Progenitor cell of endocrine pancreas (in vitro differentiated cells): Measurements from ENCODE around the gene PSMD11. TPM values are rescaled to one million over a fixed set of nuclear protein-coding genes. Genes with fewer than 3 reads are reported as not detected.

Experiments
- DNase-seq: peaks from one replicate; pipeline ENCODE4 v3.0.0; 2021; ENCODE audit warnings: low spot score; ENCODE audit not compliant: unreplicated experiment
- H3K27ac Mint-ChIP-seq: 2 replicates; pipeline ENCODE4 v1.8.0; 2021; ENCODE audit warnings: mild to moderate bottlenecking, moderate library complexity, mixed read lengths
- H3K27me3 Mint-ChIP-seq: 2 replicates; pipeline ENCODE4 v1.8.0; 2021; ENCODE audit warnings: mixed read lengths
- H3K36me3 Mint-ChIP-seq: 2 replicates; pipeline ENCODE4 v1.8.0; 2022; ENCODE audit warnings: mixed read lengths; ENCODE audit not compliant: insufficient read depth
- H3K4me1 Mint-ChIP-seq: 2 replicates; pipeline ENCODE4 v1.8.0; 2021; ENCODE audit warnings: low read depth, mixed read lengths
- H3K4me3 Mint-ChIP-seq: 2 replicates; pipeline ENCODE4 v1.8.0; 2021; ENCODE audit warnings: low read depth, mild to moderate bottlenecking, moderate library complexity, mixed read lengths
- H3K9me3 Mint-ChIP-seq: 2 replicates; pipeline ENCODE4 v1.8.0; 2021; ENCODE audit warnings: low read depth, mixed read lengths
- CTCF ChIP-seq: fragments of 200-600 bp; sonication (generic); IDR thresholded peaks from one replicate; pipeline ENCODE4 v1.5.0; 2021; ENCODE audit warnings: antibody characterized with exemption, mild to moderate bottlenecking; ENCODE audit not compliant: unreplicated experiment
- total RNA-seq: library from RNA; stranded (reverse); gene quantifications from 2 replicates; pipeline ENCODE4 v1.2.1, GENCODE V29; 2021

Gene PSMD11
- total RNA-seq, 1 donor from 2014 or later: 110 TPM

- peaks cover 4% of the 10 kb centered on the region for H3K4me1 Mint-ChIP-seq
- H3K4me3 Mint-ChIP-seq: no peak overlapping the region
- H3K27ac Mint-ChIP-seq: no peak overlapping the region
- DNase-seq: no peak
- no peak for TF ChIP-seq CTCF
- no peaks in the 10 kb centered on the region for H3K9me3 Mint-ChIP-seq
- no peaks in the 10 kb centered on the region for H3K27me3 Mint-ChIP-seq
- no peaks in the 10 kb centered on the region for H3K36me3 Mint-ChIP-seq
Observed at GRCh38 chr17:32514606-32515005, 70.3 kb downstream of the PSMD11 start.

- no peak for DNase-seq
- H3K9me3 Mint-ChIP-seq: no peaks in the 10 kb centered on the region
- H3K4me3 Mint-ChIP-seq: no peak overlapping the region
- H3K27me3 Mint-ChIP-seq: no peaks in the 10 kb centered on the region
- H3K4me1 Mint-ChIP-seq: peaks cover 13% of the 10 kb centered on the region
- no peak for TF ChIP-seq CTCF
- H3K27ac Mint-ChIP-seq: no peak overlapping the region
- no peaks in the 10 kb centered on the region for H3K36me3 Mint-ChIP-seq
Observed at GRCh38 chr17:32515677-32516383, 71.5 kb downstream of the PSMD11 start.

GRCh38 chr17:32516450-32516849 is 72.1 kb downstream of the PSMD11 start:
- Mint-ChIP-seq H3K9me3 (no peaks in the 10 kb centered on the region), H3K27me3 (no peaks in the 10 kb centered on the region), H3K4me3 (no peak overlapping the region), H3K36me3 (no peaks in the 10 kb centered on the region), H3K27ac (no peak overlapping the region), H3K4me1 (peaks cover 16% of the 10 kb centered on the region)
- DNase-seq: no peak
- TF ChIP-seq CTCF: no peak

- H3K4me3 Mint-ChIP-seq: no peak overlapping the region
- TF ChIP-seq CTCF: no peak
- H3K27ac Mint-ChIP-seq: no peak overlapping the region
- H3K27me3 Mint-ChIP-seq: no peaks in the 10 kb centered on the region
- H3K36me3 Mint-ChIP-seq: no peaks in the 10 kb centered on the region
- no peak for DNase-seq
- no peaks in the 10 kb centered on the region for H3K9me3 Mint-ChIP-seq
- peaks cover 16% of the 10 kb centered on the region for H3K4me1 Mint-ChIP-seq
Observed at GRCh38 chr17:32516940-32517701, 72.8 kb downstream of the PSMD11 start.

GRCh38 chr17:32517982-32518381 is 73.7 kb downstream of the PSMD11 start:
- Mint-ChIP-seq H3K4me3 (no peak overlapping the region), H3K9me3 (no peaks in the 10 kb centered on the region), H3K27ac (no peak overlapping the region), H3K27me3 (no peaks in the 10 kb centered on the region), H3K4me1 (peaks cover 16% of the 10 kb centered on the region), H3K36me3 (peaks cover 1% of the 10 kb centered on the region)
- no peak for DNase-seq
- no peak for TF ChIP-seq CTCF
